Epithelial cell of proximal tubule (primary cell): ENCODE measurements around the gene TP53BP2. TPM values are rescaled to one million over a fixed set of nuclear protein-coding genes. Genes with fewer than 3 reads are reported as not detected.

ENCODE experiments used
- DNase-seq: peaks from one replicate; pipeline ENCODE4 v3.0.0-alpha.2; 2011; ENCODE audit warnings: low read depth
- H3K4me3 ChIP-seq: 2 replicates; pipeline ENCODE4 v1.5.1; 2011; ENCODE audit warnings: low read depth, mild to moderate bottlenecking, low read length
- CTCF ChIP-seq: conservative IDR thresholded peaks from 2 replicates; pipeline ENCODE4 v1.5.1; 2012; ENCODE audit warnings: low read depth, mild to moderate bottlenecking, low read length
- total RNA-seq: library from RNA; depleted of rRNA; stranded (reverse); fragments of >200 nt; gene quantifications from 2 replicates; pipeline ENCODE4 v1.2.3, GENCODE V29; 2015

Gene TP53BP2
- total RNA-seq, 1 donor from 2014 or later: 102 TPM

GRCh38 chr1:223756806-223757700 is 88.7 kb downstream of the TP53BP2 start:
- TF ChIP-seq CTCF: no peak
- no peak for DNase-seq
- no peak overlapping the region for H3K4me3 ChIP-seq

- no peak for TF ChIP-seq CTCF
- H3K4me3 ChIP-seq: no peak overlapping the region
- no peak for DNase-seq
These were observed 89.6 kb downstream of the TP53BP2 start for GRCh38 chr1:223755992-223756775.

GRCh38 chr1:223755432-223755792 is 90.3 kb downstream of the TP53BP2 start:
- no peak overlapping the region for H3K4me3 ChIP-seq
- no peak for TF ChIP-seq CTCF
- no peak for DNase-seq

- no peak for TF ChIP-seq CTCF
- no peak overlapping the region for H3K4me3 ChIP-seq
- DNase-seq: no peak
These were observed 90.9 kb downstream of the TP53BP2 start for GRCh38 chr1:223754681-223755431.

GRCh38 chr1:223752721-223753515 is 92.8 kb downstream of the TP53BP2 start:
- TF ChIP-seq CTCF: no peak
- DNase-seq: no peak
- H3K4me3 ChIP-seq: no peak overlapping the region

- no peak overlapping the region for H3K4me3 ChIP-seq
- no peak for DNase-seq
- no peak for TF ChIP-seq CTCF
These were observed 94.1 kb downstream of the TP53BP2 start for GRCh38 chr1:223751696-223752095.
